ENCODE results near the gene TMEM184A. TPM values are rescaled to one million over a fixed set of nuclear protein-coding genes. Genes with fewer than 3 reads are reported as not detected.

TMEM184A gene
- total and polyA plus RNA-seq, 2 of the 13 experiments (the other 11 are each of a cell fraction or from before 2014, with no cell fraction given) = 9.5 to 20.4 TPM

- Histone ChIP-seq H3K4me2 (ENCODE audit: low read depth, low read length) (0 out of 2 replicates have a peak overlapping the region, but pooled peaks have one; percentile 42), H3K9me3 (ENCODE audit: low read length) (no peaks in the 10 kb centered on the region), H3K27me3 (ENCODE audit: control insufficient read depth in 1 of 2, insufficient read depth in 2 of 2, low read length in 2 of 2) (peaks cover 8 to 15% of the 10 kb centered on the region in 2 experiments; a peak in 2 of 5 replicates), H3K4me3 (replicated peaks in 1 of 3; ENCODE audit: insufficient read depth in 1 of 3, low read depth in 2 of 3, low read length in 3 of 3) (peak overlapping the region in 1 of 3 experiments; percentile 24; a peak in 1 of 6 replicates), H3K4me1 (ENCODE audit: insufficient read depth, low read length) (peaks cover 63% of the 10 kb centered on the region), H3K27ac (ENCODE audit: extremely low read length, insufficient read depth, low read length) (no peak overlapping the region), H3K79me2 (ENCODE audit: insufficient read depth, low read length) (no peaks in the 10 kb centered on the region), H4K20me1 (ENCODE audit: insufficient read depth, low read length) (no peaks in the 10 kb centered on the region), H2AFZ (ENCODE audit: low read length) (no peak overlapping the region), H3K36me3 (replicated peaks in 1 of 2; ENCODE audit: control insufficient read depth in 1 of 2, insufficient read depth in 2 of 2, low read length in 2 of 2) (no peaks in the 10 kb centered on the region; a peak in 1 of 5 replicates), H3K9ac (ENCODE audit: insufficient read depth, low read depth, low read length) (0 out of 2 replicates have a peak overlapping the region, but pooled peaks have one; percentile 11)
- DNase-seq (ENCODE audit: low spot score) = no peak
- ChIA-PET CTCF (ENCODE audit: low intra/inter-chr PET ratio, low total read pairs) (no interaction called here), POLR2A (interaction anchor here (0.9 to 6.4 kb wide), 2 partner anchors 25 to 43 kb away, joined by 3 to 108 read pairs; no protein-coding TSS in a partner anchor)
- no peak for ATAC-seq
- intact Hi-C loops (cut with micrococcal nuclease; ENCODE audit: unreplicated experiment) = loop anchor here (5.0 kb wide), 1 partner anchor 37 kb away; no protein-coding TSS in a partner anchor
- in situ Hi-C loops (cut with HindIII; ENCODE audit: extremely low pct_ligation_motif_present, low pct_unique_long_range_greater_than_20kb) = loop anchor here (5.0 kb wide), 1 partner anchor 57 kb away; the partner anchor contains the start of gene INTS1
- TF ChIP-seq ZNF768 (CRISPR knock-in tag; IDR thresholded peaks at IDR 0.05) = 0 out of 2 replicates have a peak, but pooled peaks have one; percentile 1
- TF ChIP-seq PRDM10 (CRISPR knock-in tag; IDR thresholded peaks at IDR 0.05; ENCODE audit: low read depth) = no peak
- no peak for FAIRE-seq
- 84% methylated on average over 15 of the region's 32 CpGs for WGBS (ENCODE audit: low lambda C conversion rate)
- no TSS peak for BruUV-seq (replicated peaks)
These were observed 3.0 kb upstream of the TMEM184A start for GRCh38 chr7:1558841-1559625.

All from HepG2 (cell line).